ENCODE results near the gene IFITM10.

DNA sequence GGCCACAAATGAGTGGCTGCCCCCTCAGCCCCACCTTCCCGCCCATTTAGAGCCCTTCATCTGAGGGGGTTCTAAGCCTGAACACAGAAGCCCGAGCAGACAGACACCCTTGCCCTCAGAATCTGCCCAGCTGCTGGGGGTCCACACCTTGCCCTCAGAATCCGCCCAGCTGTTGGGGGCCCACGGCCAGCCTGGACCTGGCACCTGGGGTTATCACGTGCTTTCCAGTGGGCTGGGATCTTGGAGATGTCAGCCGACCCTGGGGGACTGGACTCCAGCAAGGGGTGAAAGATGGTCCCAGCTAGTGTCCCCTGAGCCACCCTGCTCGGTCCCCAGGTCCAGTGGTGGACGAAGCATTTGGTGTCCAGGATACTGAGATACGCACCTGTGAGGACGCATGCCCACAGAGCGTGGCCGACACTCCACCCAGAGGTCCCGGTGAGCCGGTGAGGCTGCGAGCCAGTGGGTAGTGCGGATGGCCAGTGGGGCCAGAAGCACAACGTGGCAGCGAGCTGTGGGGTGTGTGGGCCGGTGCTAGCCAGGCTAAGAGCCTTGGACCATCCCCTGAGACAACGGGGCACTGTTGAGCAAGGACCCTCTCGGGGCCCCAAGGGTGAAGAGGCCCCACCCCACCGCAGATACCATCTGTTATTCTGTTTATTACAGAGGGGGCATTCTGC is 16.5 kb upstream of the IFITM10 start:
- TF ChIP-seq, protein P1, sequence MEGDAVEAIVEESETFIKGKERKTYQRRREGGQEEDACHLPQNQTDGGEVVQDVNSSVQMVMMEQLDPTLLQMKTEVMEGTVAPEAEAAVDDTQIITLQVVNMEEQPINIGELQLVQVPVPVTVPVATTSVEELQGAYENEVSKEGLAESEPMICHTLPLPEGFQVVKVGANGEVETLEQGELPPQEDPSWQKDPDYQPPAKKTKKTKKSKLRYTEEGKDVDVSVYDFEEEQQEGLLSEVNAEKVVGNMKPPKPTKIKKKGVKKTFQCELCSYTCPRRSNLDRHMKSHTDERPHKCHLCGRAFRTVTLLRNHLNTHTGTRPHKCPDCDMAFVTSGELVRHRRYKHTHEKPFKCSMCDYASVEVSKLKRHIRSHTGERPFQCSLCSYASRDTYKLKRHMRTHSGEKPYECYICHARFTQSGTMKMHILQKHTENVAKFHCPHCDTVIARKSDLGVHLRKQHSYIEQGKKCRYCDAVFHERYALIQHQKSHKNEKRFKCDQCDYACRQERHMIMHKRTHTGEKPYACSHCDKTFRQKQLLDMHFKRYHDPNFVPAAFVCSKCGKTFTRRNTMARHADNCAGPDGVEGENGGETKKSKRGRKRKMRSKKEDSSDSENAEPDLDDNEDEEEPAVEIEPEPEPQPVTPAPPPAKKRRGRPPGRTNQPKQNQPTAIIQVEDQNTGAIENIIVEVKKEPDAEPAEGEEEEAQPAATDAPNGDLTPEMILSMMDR (conservative IDR thresholded peaks at IDR 0.05 in 1 of 2, IDR thresholded peaks at IDR 0.05 in 1 of 2; ENCODE audit: extremely low read depth in 1 of 2, insufficient read depth in 1 of 2, low read depth in 1 of 2, low read length in 2 of 2) = no peak
- TF ChIP-seq EZH2 (IDR thresholded peaks at IDR 0.05; ENCODE audit: borderline replicate concordance, low read length) = no peak

All from mammary epithelial cell (primary cell).